Adrenal gland (tissue), 5 donors: ENCODE measurements around the gene PTPN3.

Experiments
- CTCF ChIP-seq, 6 experiments: fragments of 450-650 bp in 4 of 6; fragments of 200-600 bp in 2 of 6; sonication (generic) in 1 of 6; IDR thresholded peaks; 1 replicate in 5 of 6; 2 replicates in 1 of 6; pipeline versions ENCODE4 v1.5.1 to v1.8.0; 2016 to 2021; ENCODE audit warnings: antibody characterized with exemption in 6 of 6, mild to moderate bottlenecking in 2 of 6, moderate library complexity in 1 of 6
- POLR2A ChIP-seq, 2 donors: fragments of 450-650 bp; IDR thresholded peaks; one replicate each; pipeline ENCODE4 v1.6.1; 2017; ENCODE audit warnings: antibody characterized with exemption in 2 of 2, mild to moderate bottlenecking in 2 of 2, moderate library complexity in 1 of 2
- donor health status: DM: no; HTN: no; CAD: no.

DNA sequence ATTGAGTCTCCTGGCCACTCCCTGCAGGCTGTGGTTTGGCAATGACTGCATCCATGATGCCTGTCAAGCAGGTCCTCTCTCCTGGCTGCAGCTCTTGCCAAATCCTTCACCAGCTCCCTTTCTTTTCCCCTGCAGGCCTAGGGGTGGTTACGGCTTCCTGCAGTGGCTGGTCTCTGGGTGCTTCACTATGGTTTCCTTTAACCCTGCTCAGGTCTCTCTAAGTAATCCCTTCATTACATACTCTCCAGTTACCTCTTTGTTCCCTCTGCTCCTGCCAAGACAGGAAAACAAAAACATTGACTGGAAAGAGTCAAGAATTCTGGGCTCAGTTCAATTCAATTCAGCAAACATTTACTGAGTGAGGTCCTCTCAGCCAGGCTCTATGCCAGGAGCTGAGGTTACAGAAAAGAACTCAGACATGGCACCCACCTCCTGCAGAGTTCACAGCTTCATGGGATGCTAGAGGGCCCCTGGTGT is 19.8 kb upstream of the PTPN3 start:
- TF ChIP-seq POLR2A (IDR thresholded peaks at IDR 0.05) (no peak), CTCF (IDR thresholded peaks at IDR 0.05) (no peak)
